Right renal cortex interstitium (tissue), 3 donors: ENCODE data around the gene SLC25A22. TPM values are rescaled to one million over a fixed set of nuclear protein-coding genes. Genes with fewer than 3 reads are reported as not detected.

Source experiments
- DNase-seq, 3 donors: peaks; one replicate each; pipeline ENCODE4 v3.0.0-alpha.2; 2013; ENCODE audit warnings: low read depth in 3 of 3, low spot score in 2 of 3
- polyA plus RNA-seq, 3 donors: library from polyadenylated mRNA; unstranded; fragments of 120-200 nt; gene quantifications; one replicate each; pipeline ENCODE4 v1.2.1, GENCODE V29; 2013; ENCODE audit not compliant: insufficient read length in 3 of 3

Gene SLC25A22
- polyA plus RNA-seq, 3 donors: 10.8 to 11.5 (median 10.9) TPM

GRCh38 chr11:834371-835316 is 36.6 kb upstream of the SLC25A22 start:
- DNase-seq: no peak

GRCh38 chr11:833849-834311 is 35.8 kb upstream of the SLC25A22 start:
- no peak for DNase-seq

- no peak for DNase-seq
These were observed 35.2 kb upstream of the SLC25A22 start for GRCh38 chr11:833114-833791.

- DNase-seq: no peak
These were observed 34.5 kb upstream of the SLC25A22 start, which contains the start of gene CD151 for GRCh38 chr11:832529-833113. Gene CD151, plus strand, starts transcription at chr11:832952. Its CDS starts 3,118 bp downstream, at chr11:836070.

- no peak for DNase-seq
These were observed 34.0 kb upstream of the SLC25A22 start for GRCh38 chr11:831961-832528.

GRCh38 chr11:831118-831864 is 33.2 kb upstream of the SLC25A22 start:
- no peak for DNase-seq

- DNase-seq: no peak
These were observed 32.4 kb upstream of the SLC25A22 start for GRCh38 chr11:830295-831117.

GRCh38 chr11:829847-830294 is 31.8 kb upstream of the SLC25A22 start:
- no peak for DNase-seq

GRCh38 chr11:829176-829846 is 31.2 kb upstream of the SLC25A22 start:
- no peak for DNase-seq

- no peak for DNase-seq
These were observed 30.6 kb upstream of the SLC25A22 start for GRCh38 chr11:828506-829175.

GRCh38 chr11:827897-828192 is 29.8 kb upstream of the SLC25A22 start, which contains the start of gene CRACR2B:
Gene CRACR2B, plus strand, starts transcription at chr11:827919. Its CDS starts 689 bp downstream, at chr11:828608.
- DNase-seq: no peak

GRCh38 chr11:827146-827896 is 29.2 kb upstream of the SLC25A22 start:
- no peak for DNase-seq

- no peak for DNase-seq
These were observed 28.7 kb upstream of the SLC25A22 start for GRCh38 chr11:826836-827145.

- DNase-seq: no peak
These were observed 28.1 kb upstream of the SLC25A22 start for GRCh38 chr11:826227-826621.

- DNase-seq: no peak
These were observed 27.5 kb upstream of the SLC25A22 start for GRCh38 chr11:825366-826226.

GRCh38 chr11:824942-825341 is 26.9 kb upstream of the SLC25A22 start:
- no peak for DNase-seq
